Stomach (tissue), 9 donors: Measurements from ENCODE around the gene DHX32. TPM values are rescaled to one million over a fixed set of nuclear protein-coding genes. Genes with fewer than 3 reads are reported as not detected.

Experiments
- DNase-seq, 2 donors: peaks; one replicate each; pipeline versions ENCODE4 v3.0.0 to v3.0.0-alpha.2; 2013 to 2019
- H3K27ac ChIP-seq, 5 donors: fragments of 200-600 bp in 4 of 5; sonication (generic) in 4 of 5; one replicate each; pipeline ENCODE4 v1.5.1; 2013 to 2019; ENCODE audit warnings: mild to moderate bottlenecking in 1 of 5, moderate library complexity in 1 of 5
- H3K27me3 ChIP-seq, 3 donors: fragments of 200-600 bp; sonication (generic); one replicate each; pipeline ENCODE4 v1.5.1; 2017 to 2019; ENCODE audit warnings: mixed run types in 1 of 3
- H3K36me3 ChIP-seq, 4 donors: fragments of 200-600 bp; sonication (generic); 1 replicate in 3 of 4; 2 replicates in 1 of 4; pipeline ENCODE4 v1.5.1; 2016 to 2019
- H3K4me1 ChIP-seq, 4 donors: fragments of 200-600 bp; sonication (generic); one replicate each; pipeline ENCODE4 v1.5.1; 2016 to 2019
- H3K4me3 ChIP-seq, 4 donors: fragments of 200-600 bp; sonication (generic) in 3 of 4; one replicate each; pipeline ENCODE4 v1.5.1; 2016 to 2019; ENCODE audit warnings: mild to moderate bottlenecking in 1 of 4
- H3K9me3 ChIP-seq, 4 donors: fragments of 200-600 bp; sonication (generic); one replicate each; pipeline ENCODE4 v1.5.1; 2016 to 2019
- CTCF ChIP-seq, 7 experiments: fragments of 450-650 bp in 4 of 7; fragments of 200-600 bp in 3 of 7; sonication (generic) in 3 of 7; IDR thresholded peaks; one replicate each; pipeline ENCODE4 v1.5.1; 2016 to 2019; ENCODE audit warnings: antibody characterized with exemption in 7 of 7, control low read depth in 2 of 7, mild to moderate bottlenecking in 1 of 7
- EP300 ChIP-seq: sonication (generic); formaldehyde crosslinking; IDR thresholded peaks from one replicate; pipeline ENCODE4 v1.6.1; 2017; ENCODE audit warnings: antibody characterized with exemption
- POLR2A ChIP-seq, 4 donors: fragments of 450-650 bp; IDR thresholded peaks; one replicate each; pipeline ENCODE4 v1.6.1; 2016; ENCODE audit warnings: antibody characterized with exemption in 4 of 4, control low read depth in 2 of 4, mild to moderate bottlenecking in 1 of 4, moderate library complexity in 1 of 4
- POLR2AphosphoS5 ChIP-seq, 3 donors: sonication (generic); formaldehyde crosslinking; IDR thresholded peaks; one replicate each; pipeline ENCODE4 v1.6.1; 2016; ENCODE audit warnings: antibody characterized with exemption in 3 of 3
- WGBS, 5 donors: extraction: QIAGEN DNeasy Blood & Tissue Kit in 3 of 5; methylation state at CpG; one replicate each; pipeline versions ENCODE4 v1.1.5 to v1.1.7; 2013 to 2018; 5-methylcytosine and 5-hydroxymethylcytosine counted together
- intact Hi-C: fragments of 100-400 bp; cut with DNase I; formaldehyde crosslinking; loops from one replicate; pipeline ENCODE4 v1.15.1; 2023; ENCODE audit warnings: low total_unique reads
- polyA plus RNA-seq, 3 donors: library from polyadenylated mRNA; stranded (reverse); fragments of 200-250 nt; gene quantifications; one replicate each; pipeline ENCODE4 v1.2.3, GENCODE V29; 2013
- total RNA-seq, 5 donors: library from RNA; depleted of rRNA; stranded (reverse); fragments of >200 nt; gene quantifications; one replicate each; pipeline versions ENCODE4 v1.1.0 to v1.2.3, GENCODE V29; 2014 to 2016
- donor health status: healthy with polysubstance abuse.
- donor health status: Bipolar disorder and iron deficiency.
- donor health status: healthy.

Gene DHX32
- total and polyA plus RNA-seq, 8 donors = 23.7 to 70.1 (median 33.6) TPM

GRCh38 chr10:125848857-125849256 lies 32.2 kb downstream of the DHX32 start:
- no peak for TF ChIP-seq POLR2AphosphoS5 (IDR thresholded peaks at IDR 0.05)
- no peak for TF ChIP-seq POLR2A (IDR thresholded peaks at IDR 0.05)
- no peak for TF ChIP-seq CTCF (IDR thresholded peaks at IDR 0.05)
- no peak for TF ChIP-seq EP300
- 48 to 85% (median 62%) methylated on average over 2 of the region's 2 CpGs for WGBS, 5 donors
- intact Hi-C loops = no loop called here
- Histone ChIP-seq H3K36me3 (peaks cover 15 to 94% (median 75%) of the 10 kb centered on the region in 4 donors), H3K4me1 (peaks cover 0 to 22% (median 10%) of the 10 kb centered on the region in 4 donors), H3K9me3 (no peaks in the 10 kb centered on the region), H3K4me3 (no peak overlapping the region), H3K27me3 (no peaks in the 10 kb centered on the region), H3K27ac (peak overlapping the region in 1 of 5 donors; percentile 35)
- no peak for DNase-seq

- intact Hi-C loops = no loop called here
- H3K9me3 ChIP-seq = no peaks in the 10 kb centered on the region
- H3K4me1 ChIP-seq = peaks cover 0 to 23% (median 10%) of the 10 kb centered on the region in 4 donors
- DNase-seq = no peak
- TF ChIP-seq CTCF (IDR thresholded peaks at IDR 0.05) (no peak), POLR2AphosphoS5 (IDR thresholded peaks at IDR 0.05) (no peak), EP300 (no peak), POLR2A (IDR thresholded peaks at IDR 0.05) (no peak)
- no peak overlapping the region for H3K4me3 ChIP-seq
- WGBS, 5 donors = 81 to 98% (median 96%) methylated on average over 2 of the region's 2 CpGs
- no peak overlapping the region for H3K27ac ChIP-seq
- peaks cover 15 to 96% (median 77%) of the 10 kb centered on the region in 4 donors for H3K36me3 ChIP-seq
- H3K27me3 ChIP-seq = no peaks in the 10 kb centered on the region
Measured at GRCh38 chr10:125848371-125848770, 32.7 kb downstream of the DHX32 start.

GRCh38 chr10:125846894-125847293 lies 34.2 kb downstream of the DHX32 start:
- H3K9me3 ChIP-seq = no peaks in the 10 kb centered on the region
- TF ChIP-seq EP300 = no peak
- no peak for TF ChIP-seq POLR2AphosphoS5 (IDR thresholded peaks at IDR 0.05)
- TF ChIP-seq CTCF (IDR thresholded peaks at IDR 0.05) = no peak
- TF ChIP-seq POLR2A (IDR thresholded peaks at IDR 0.05) = no peak
- peak overlapping the region in 1 of 5 donors; percentile 27 for H3K27ac ChIP-seq
- 95 to 98% (median 97%) methylated on average over 3 of the region's 3 CpGs for WGBS, 5 donors
- intact Hi-C loops = no loop called here
- H3K27me3 ChIP-seq = no peaks in the 10 kb centered on the region
- no peak overlapping the region for H3K4me3 ChIP-seq
- DNase-seq = no peak
- H3K36me3 ChIP-seq = peaks cover 13 to 97% (median 71%) of the 10 kb centered on the region in 4 donors
- H3K4me1 ChIP-seq = peaks cover 0 to 23% (median 11%) of the 10 kb centered on the region in 4 donors

- Histone ChIP-seq H3K36me3 (peaks cover 26 to 97% (median 71%) of the 10 kb centered on the region in 4 donors), H3K27ac (peak overlapping the region in 1 of 5 donors; percentile 3), H3K4me1 (peaks cover 0 to 26% (median 15%) of the 10 kb centered on the region in 4 donors), H3K27me3 (no peaks in the 10 kb centered on the region), H3K9me3 (no peaks in the 10 kb centered on the region), H3K4me3 (no peak overlapping the region)
- DNase-seq = no peak
- TF ChIP-seq POLR2AphosphoS5 (IDR thresholded peaks at IDR 0.05) (no peak), CTCF (IDR thresholded peaks at IDR 0.05) (no peak), POLR2A (IDR thresholded peaks at IDR 0.05) (no peak), EP300 (no peak)
- WGBS, 5 donors = 93 to 96% (median 94%) methylated on average over 11 of the region's 11 CpGs
- intact Hi-C loops = no loop called here
Measured at GRCh38 chr10:125845617-125846016, 35.5 kb downstream of the DHX32 start.
